ENCODE measurements around the gene CSTF3.

DNA sequence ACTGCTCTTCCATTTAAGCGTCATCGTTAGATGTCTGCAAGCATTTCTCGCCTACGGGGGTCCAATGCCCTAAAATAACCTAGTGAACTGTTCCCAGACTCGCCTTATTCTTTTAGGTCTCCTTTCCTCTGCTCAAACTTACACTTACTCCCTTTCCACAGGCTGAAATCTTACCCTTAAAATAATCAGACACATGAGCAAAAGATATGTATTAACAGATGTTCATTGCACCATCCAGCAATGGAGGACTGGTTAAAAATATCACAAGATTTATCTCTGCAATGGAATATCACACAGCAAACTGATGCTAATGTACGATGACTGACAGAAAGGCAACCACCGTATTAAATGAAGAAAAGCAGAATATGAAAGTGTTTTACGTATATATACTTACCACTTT, 1.6 kb upstream of the CSTF3 start:
- TF ChIP-seq, protein P1, sequence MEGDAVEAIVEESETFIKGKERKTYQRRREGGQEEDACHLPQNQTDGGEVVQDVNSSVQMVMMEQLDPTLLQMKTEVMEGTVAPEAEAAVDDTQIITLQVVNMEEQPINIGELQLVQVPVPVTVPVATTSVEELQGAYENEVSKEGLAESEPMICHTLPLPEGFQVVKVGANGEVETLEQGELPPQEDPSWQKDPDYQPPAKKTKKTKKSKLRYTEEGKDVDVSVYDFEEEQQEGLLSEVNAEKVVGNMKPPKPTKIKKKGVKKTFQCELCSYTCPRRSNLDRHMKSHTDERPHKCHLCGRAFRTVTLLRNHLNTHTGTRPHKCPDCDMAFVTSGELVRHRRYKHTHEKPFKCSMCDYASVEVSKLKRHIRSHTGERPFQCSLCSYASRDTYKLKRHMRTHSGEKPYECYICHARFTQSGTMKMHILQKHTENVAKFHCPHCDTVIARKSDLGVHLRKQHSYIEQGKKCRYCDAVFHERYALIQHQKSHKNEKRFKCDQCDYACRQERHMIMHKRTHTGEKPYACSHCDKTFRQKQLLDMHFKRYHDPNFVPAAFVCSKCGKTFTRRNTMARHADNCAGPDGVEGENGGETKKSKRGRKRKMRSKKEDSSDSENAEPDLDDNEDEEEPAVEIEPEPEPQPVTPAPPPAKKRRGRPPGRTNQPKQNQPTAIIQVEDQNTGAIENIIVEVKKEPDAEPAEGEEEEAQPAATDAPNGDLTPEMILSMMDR (conservative IDR thresholded peaks at IDR 0.05) = no peak
- no peak for TF ChIP-seq ZFX (IDR thresholded peaks at IDR 0.05)

Data from C4-2B (cell line).